ENCODE results near the gene BAZ2A.
"Not testable (repeated sequence)": the region's sequence is repeated elsewhere in the genome, so short reads cannot be mapped to it uniquely, and the experiment has no call there.

The BAZ2A gene

GRCh38 chr12:56591961-56592360, 38.2 kb downstream of the BAZ2A start:
- DNase-seq, result no peak

- DNase-seq, result peak; percentile 52
Observed at GRCh38 chr12:56591126-56591525, 39.0 kb downstream of the BAZ2A start.

- DNase-seq, result no peak
Observed at GRCh38 chr12:56590237-56590830, 39.8 kb downstream of the BAZ2A start.

- DNase-seq, result no peak
Observed at GRCh38 chr12:56589783-56590182, 40.3 kb downstream of the BAZ2A start.

- DNase-seq, result no peak
Observed at GRCh38 chr12:56585098-56585497, 45.0 kb downstream of the BAZ2A start.

GRCh38 chr12:56581418-56582145, 48.5 kb downstream of the BAZ2A start:
- no peak for DNase-seq

GRCh38 chr12:56578983-56579546, 51.1 kb downstream of the BAZ2A start:
- no peak for DNase-seq

GRCh38 chr12:56577248-56577647, 52.9 kb downstream of the BAZ2A start:
- DNase-seq, result not testable (repeated sequence)

GRCh38 chr12:56574210-56574609, 55.9 kb downstream of the BAZ2A start:
- no peak for DNase-seq

GRCh38 chr12:56572288-56572687, 57.8 kb downstream of the BAZ2A start:
- no peak for DNase-seq

- no peak for DNase-seq
Observed at GRCh38 chr12:56571121-56571520, 59.0 kb downstream of the BAZ2A start.

GRCh38 chr12:56568146-56568545, 62.0 kb downstream of the BAZ2A start:
- no peak for DNase-seq

GRCh38 chr12:56565510-56566101, 64.5 kb downstream of the BAZ2A start:
- no peak for DNase-seq

GRCh38 chr12:56551070-56551469, 79.1 kb downstream of the BAZ2A start:
- DNase-seq, result no peak

- no peak for DNase-seq
Observed at GRCh38 chr12:56546680-56547079, 83.4 kb downstream of the BAZ2A start.

Measured in NCI-H1105 (cell line).